ENCODE results near the gene MYO15B. TPM values are rescaled to one million over a fixed set of nuclear protein-coding genes. Genes with fewer than 3 reads are reported as not detected.

MYO15B gene
- total RNA-seq, 1 experiment from 2014 or later = 26.5 TPM

DNA sequence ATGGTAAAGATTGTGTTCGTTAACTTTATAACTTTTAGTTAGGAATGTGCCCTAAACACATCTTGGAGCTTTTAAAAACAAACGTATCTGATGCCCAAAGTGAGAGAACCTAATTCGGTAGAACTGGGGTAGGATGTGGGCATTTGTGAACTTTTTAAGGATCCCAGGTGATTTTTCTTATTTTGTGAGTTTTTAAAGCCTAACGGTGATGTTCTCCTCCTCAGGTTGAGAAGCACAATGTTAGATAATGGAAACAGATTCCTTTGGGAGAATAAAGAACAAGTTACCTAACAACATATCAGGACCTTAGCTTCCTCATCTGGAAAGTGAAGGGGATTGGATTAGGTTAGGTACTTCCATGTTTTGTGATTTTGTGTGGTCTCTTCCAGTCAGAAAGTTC lies 80.2 kb downstream of the MYO15B start:
- in situ Hi-C loops (cut with HindIII; ENCODE audit: low pct_unique_long_range_greater_than_20kb, low sequenced_read_pairs) = no loop called here
- peaks cover 37% of the 10 kb centered on the region for H3K36me3 ChIP-seq (ENCODE audit: control insufficient read depth, insufficient read depth, low read length)
- H3K4me3 ChIP-seq (ENCODE audit: low read depth in 2 of 2, low read length in 2 of 2) = peak overlapping the region; percentile 97 to 98
- no peak for DNase-seq (ENCODE audit: low read depth, low spot score)
- no peaks in the 10 kb centered on the region for H3K9me3 ChIP-seq (ENCODE audit: control insufficient read depth, insufficient read depth, low read depth, low read length)
- intact Hi-C loops (cut with micrococcal nuclease; ENCODE audit: unreplicated experiment) = no loop called here
- ChIA-PET CTCF (interaction anchor here (1.7 kb wide), 1 partner anchor 80 kb away, joined by 5 read pairs; no protein-coding TSS in a partner anchor), POLR2A (interaction anchor here (0.5 to 0.7 kb wide), 2 partner anchors 80 to 119 kb away, joined by 3 to 8 read pairs; no protein-coding TSS in a partner anchor)
- H3K27ac ChIP-seq (ENCODE audit: low read length) = peak overlapping the region; percentile 97
- no TSS peak for BruUV-seq (replicated peaks)
- TF ChIP-seq POLR2AphosphoS5 (IDR thresholded peaks at IDR 0.05; ENCODE audit: low read depth, low read length) (no peak), SIN3A (IDR thresholded peaks at IDR 0.05; ENCODE audit: borderline replicate concordance, insufficient read depth, low read depth, low read length) (no peak), TCF7L2 (IDR thresholded peaks at IDR 0.05; ENCODE audit: low read depth, low read length) (no peak)
- TF ChIP-seq, protein P1, sequence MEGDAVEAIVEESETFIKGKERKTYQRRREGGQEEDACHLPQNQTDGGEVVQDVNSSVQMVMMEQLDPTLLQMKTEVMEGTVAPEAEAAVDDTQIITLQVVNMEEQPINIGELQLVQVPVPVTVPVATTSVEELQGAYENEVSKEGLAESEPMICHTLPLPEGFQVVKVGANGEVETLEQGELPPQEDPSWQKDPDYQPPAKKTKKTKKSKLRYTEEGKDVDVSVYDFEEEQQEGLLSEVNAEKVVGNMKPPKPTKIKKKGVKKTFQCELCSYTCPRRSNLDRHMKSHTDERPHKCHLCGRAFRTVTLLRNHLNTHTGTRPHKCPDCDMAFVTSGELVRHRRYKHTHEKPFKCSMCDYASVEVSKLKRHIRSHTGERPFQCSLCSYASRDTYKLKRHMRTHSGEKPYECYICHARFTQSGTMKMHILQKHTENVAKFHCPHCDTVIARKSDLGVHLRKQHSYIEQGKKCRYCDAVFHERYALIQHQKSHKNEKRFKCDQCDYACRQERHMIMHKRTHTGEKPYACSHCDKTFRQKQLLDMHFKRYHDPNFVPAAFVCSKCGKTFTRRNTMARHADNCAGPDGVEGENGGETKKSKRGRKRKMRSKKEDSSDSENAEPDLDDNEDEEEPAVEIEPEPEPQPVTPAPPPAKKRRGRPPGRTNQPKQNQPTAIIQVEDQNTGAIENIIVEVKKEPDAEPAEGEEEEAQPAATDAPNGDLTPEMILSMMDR (IDR thresholded peaks at IDR 0.05) = no peak
- TF ChIP-seq, protein P2, sequence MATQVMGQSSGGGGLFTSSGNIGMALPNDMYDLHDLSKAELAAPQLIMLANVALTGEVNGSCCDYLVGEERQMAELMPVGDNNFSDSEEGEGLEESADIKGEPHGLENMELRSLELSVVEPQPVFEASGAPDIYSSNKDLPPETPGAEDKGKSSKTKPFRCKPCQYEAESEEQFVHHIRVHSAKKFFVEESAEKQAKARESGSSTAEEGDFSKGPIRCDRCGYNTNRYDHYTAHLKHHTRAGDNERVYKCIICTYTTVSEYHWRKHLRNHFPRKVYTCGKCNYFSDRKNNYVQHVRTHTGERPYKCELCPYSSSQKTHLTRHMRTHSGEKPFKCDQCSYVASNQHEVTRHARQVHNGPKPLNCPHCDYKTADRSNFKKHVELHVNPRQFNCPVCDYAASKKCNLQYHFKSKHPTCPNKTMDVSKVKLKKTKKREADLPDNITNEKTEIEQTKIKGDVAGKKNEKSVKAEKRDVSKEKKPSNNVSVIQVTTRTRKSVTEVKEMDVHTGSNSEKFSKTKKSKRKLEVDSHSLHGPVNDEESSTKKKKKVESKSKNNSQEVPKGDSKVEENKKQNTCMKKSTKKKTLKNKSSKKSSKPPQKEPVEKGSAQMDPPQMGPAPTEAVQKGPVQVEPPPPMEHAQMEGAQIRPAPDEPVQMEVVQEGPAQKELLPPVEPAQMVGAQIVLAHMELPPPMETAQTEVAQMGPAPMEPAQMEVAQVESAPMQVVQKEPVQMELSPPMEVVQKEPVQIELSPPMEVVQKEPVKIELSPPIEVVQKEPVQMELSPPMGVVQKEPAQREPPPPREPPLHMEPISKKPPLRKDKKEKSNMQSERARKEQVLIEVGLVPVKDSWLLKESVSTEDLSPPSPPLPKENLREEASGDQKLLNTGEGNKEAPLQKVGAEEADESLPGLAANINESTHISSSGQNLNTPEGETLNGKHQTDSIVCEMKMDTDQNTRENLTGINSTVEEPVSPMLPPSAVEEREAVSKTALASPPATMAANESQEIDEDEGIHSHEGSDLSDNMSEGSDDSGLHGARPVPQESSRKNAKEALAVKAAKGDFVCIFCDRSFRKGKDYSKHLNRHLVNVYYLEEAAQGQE (IDR thresholded peaks at IDR 0.05; ENCODE audit: insufficient read depth in 1 of 2, low read depth in 2 of 2, low read length in 1 of 2) = no peak
- no peaks in the 10 kb centered on the region for H3K27me3 ChIP-seq (ENCODE audit: control insufficient read depth, insufficient read depth, low read length)
- peaks cover 22% of the 10 kb centered on the region for H3K4me1 ChIP-seq (ENCODE audit: control insufficient read depth, insufficient read depth, low read length)
- ATAC-seq = no peak

DNA sequence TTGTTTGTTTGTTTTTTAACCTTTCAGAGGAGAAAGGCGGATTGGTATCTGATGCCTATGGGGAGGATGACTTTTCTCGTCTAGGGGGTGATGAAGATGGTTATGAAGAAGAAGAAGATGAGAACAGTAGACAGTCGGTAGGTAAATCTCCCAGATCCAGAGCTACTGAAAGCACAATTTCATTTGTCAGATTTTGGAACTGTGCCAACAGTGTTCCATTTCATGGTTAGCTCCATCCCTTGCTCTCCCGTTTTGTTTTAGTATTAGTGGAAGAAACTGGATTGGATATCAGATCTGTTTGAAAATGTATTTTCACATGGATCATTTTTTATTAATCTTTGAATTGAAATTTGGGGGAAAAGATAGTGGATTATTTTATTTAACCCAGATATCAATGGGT lies 80.9 kb downstream of the MYO15B start:
- Histone ChIP-seq H3K36me3 (ENCODE audit: control insufficient read depth, insufficient read depth, low read length) (peaks cover 35% of the 10 kb centered on the region), H3K27ac (ENCODE audit: low read length) (peak overlapping the region; percentile 97), H3K4me1 (ENCODE audit: control insufficient read depth, insufficient read depth, low read length) (peaks cover 22% of the 10 kb centered on the region), H3K9me3 (ENCODE audit: control insufficient read depth, insufficient read depth, low read depth, low read length) (no peaks in the 10 kb centered on the region), H3K4me3 (ENCODE audit: low read depth in 2 of 2, low read length in 2 of 2) (peak overlapping the region; percentile 97 to 98), H3K27me3 (ENCODE audit: control insufficient read depth, insufficient read depth, low read length) (no peaks in the 10 kb centered on the region)
- in situ Hi-C loops (cut with HindIII; ENCODE audit: low pct_unique_long_range_greater_than_20kb, low sequenced_read_pairs) = no loop called here
- ATAC-seq = no peak
- POLR2A ChIA-PET = interaction anchor here (0.6 kb wide), 1 partner anchor 112 kb away, joined by 3 read pairs; no protein-coding TSS in a partner anchor
- DNase-seq (ENCODE audit: low read depth, low spot score) = no peak
- no TSS peak for BruUV-seq (replicated peaks)
- TF ChIP-seq TCF7L2 (IDR thresholded peaks at IDR 0.05; ENCODE audit: low read depth, low read length) (no peak), POLR2AphosphoS5 (IDR thresholded peaks at IDR 0.05; ENCODE audit: low read depth, low read length) (no peak), SIN3A (IDR thresholded peaks at IDR 0.05; ENCODE audit: borderline replicate concordance, insufficient read depth, low read depth, low read length) (no peak)
- TF ChIP-seq, protein P2 (IDR thresholded peaks at IDR 0.05; ENCODE audit: insufficient read depth in 1 of 2, low read depth in 2 of 2, low read length in 1 of 2) = no peak
- TF ChIP-seq, protein P1 (IDR thresholded peaks at IDR 0.05) = no peak
- intact Hi-C loops (cut with micrococcal nuclease; ENCODE audit: unreplicated experiment) = no loop called here
- CTCF ChIA-PET = interaction anchor here (0.6 to 1.7 kb wide), 2 partner anchors 79 to 345 kb away, joined by 3 to 5 read pairs; no protein-coding TSS in a partner anchor

Data from Panc1 (cell line).